GM10847 (cell line): Measurements from ENCODE around the gene MAP7D1.

Source experiments
- POLR2A ChIP-seq: IDR thresholded peaks from 2 replicates; pipeline ENCODE4 v1.6.1; 2011; ENCODE audit not compliant: insufficient read length; ENCODE audit errors: extremely low read depth

The MAP7D1 gene

DNA sequence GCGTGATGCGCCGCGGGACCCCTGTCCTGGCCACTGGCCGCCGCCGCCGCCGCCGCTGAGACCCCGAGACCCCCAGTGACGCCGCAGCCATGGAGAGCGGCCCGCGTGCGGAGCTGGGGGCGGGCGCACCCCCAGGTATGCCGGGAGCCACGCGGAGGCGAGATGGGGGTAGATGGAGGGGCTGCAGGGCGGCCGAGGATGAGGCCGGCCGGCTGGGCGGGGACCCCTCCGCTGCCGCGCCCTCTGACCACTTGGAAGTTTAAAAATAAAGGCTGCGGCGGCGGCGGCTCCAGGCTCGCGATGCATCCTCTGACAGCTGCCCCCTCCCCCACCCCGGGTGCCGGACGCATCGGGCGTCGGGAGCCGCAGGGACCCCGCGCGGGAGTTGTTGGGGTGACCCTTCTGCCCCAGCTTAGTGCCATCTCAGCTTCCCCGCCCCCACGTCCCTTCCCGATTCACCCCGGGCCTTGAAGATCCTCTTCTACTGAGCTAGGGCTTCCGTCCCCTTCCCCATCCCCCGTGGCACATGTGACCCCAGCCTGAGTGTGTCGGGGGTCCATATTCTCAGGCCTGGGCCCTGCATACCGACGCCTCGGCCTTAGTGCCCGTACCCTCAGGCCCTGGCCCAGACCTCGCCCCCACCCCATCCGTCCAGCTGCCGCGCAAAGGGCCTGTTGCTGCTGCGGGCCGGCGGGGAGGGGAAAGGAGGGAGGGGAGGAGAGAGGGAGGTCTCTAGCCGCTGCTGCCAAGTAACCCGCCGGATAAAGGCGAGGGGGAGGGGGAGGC lies 562 bp downstream of the MAP7D1 start:
- TF ChIP-seq POLR2A: no peak

DNA sequence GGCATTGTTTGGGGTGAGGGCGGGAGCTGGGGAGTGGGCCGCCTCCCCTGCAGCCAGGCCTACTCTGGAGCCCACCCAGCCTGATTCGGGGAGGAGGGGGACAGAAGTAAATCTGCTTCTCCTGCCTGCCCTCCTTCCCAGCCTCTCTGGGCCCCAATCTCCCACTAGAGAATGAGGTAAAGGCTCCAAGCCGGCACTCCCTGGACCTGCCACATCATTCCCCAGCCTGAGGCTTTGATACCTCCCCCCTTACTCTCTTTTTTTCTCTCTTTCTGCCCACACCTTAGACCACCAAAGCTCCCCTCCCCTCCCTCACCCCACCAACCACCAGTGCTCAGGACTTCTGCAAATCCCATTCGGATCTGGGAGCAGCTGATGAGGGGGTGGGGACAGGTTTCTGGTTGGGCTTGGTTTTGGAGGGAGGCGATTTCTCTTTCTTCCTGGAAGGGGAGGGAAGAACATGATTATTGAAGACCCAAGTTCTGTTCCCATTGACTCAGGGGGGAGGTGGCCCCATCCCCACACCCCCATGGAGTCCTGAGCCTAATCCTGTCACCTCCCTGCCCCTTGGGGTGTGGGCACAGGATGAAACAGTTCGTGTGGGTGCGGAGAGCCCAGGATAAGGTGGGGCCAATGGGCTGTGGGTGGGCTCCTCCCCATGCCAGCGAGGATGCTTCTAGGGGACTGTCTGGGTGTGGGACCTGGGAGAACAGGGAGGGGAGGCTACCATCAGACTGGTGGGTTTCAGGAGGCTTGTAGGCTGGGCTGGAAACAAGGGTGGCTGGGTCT lies 1.3 kb downstream of the MAP7D1 start:
- TF ChIP-seq POLR2A: no peak

DNA sequence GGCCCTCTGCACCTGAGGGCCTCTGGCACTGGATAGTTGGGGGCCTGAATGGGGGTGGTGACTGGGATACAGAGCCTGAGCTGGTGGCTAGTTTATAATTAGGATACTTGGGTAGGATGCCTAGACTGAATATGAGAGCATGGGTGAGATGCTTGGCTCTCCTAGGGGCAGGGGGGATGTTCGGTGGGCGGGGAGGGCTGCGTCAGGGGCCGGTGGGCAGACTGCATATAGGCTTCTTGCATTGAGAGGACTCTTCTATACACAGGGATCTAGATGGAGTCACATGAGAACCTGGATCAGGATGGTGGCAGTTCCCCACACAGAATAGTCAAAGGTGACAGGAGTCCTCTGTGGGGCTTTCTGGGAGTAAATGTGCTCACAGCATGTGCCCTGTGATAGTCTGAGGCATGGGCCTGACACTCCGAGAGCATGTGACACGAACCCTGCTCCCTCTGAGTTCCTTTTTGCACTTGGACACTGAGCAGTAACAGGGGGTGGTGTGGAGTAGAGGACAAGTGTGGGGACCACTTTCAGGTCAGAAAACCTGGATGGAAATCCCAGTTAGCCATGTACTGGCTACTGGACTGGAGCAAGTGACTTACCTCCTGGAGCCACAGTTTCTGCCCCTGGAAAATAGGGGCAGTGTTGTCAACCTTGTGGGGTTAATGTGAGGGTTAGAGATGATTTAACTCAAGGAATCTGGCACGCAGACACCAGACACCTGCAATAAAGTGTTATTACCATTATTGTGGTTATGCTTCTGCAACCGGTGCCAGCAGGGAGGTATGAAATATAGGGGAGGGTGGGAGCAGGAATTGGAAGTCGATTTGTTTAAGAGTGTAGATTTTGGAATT lies 2.2 kb downstream of the MAP7D1 start:
- no peak for TF ChIP-seq POLR2A

- TF ChIP-seq POLR2A: no peak
Measured at GRCh38 chr1:36159614-36160387, 3.8 kb downstream of the MAP7D1 start.

DNA sequence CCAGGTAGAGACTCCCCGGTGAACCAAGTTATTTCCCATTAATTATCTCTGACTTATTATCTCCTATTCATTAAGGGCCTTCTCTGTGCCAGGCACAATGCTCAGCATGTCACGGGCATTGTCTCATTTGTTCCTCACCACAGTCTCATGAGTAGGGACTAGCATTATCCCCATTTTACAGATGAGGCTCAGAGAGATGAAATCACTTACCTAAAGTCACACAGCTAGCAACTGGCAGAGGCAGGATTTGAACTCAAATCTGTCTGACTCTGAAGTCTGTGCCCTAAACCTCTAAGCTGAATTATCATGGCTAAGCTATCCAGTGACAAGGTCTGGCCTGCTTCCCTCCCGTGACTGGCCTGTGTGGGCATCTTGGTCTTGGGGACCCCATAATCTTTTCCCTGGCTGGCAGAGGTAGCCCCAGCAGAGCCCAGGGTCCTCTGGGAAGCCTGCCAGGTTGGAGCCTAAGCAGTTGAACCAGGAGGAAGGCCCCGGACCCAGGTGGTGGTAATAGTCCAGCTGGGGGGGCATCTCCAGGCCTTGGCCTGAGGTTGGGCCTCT lies 4.5 kb downstream of the MAP7D1 start:
- no peak for TF ChIP-seq POLR2A

GRCh38 chr1:36160949-36161485 lies 5.1 kb downstream of the MAP7D1 start:
- peak; percentile 56 for TF ChIP-seq POLR2A

DNA sequence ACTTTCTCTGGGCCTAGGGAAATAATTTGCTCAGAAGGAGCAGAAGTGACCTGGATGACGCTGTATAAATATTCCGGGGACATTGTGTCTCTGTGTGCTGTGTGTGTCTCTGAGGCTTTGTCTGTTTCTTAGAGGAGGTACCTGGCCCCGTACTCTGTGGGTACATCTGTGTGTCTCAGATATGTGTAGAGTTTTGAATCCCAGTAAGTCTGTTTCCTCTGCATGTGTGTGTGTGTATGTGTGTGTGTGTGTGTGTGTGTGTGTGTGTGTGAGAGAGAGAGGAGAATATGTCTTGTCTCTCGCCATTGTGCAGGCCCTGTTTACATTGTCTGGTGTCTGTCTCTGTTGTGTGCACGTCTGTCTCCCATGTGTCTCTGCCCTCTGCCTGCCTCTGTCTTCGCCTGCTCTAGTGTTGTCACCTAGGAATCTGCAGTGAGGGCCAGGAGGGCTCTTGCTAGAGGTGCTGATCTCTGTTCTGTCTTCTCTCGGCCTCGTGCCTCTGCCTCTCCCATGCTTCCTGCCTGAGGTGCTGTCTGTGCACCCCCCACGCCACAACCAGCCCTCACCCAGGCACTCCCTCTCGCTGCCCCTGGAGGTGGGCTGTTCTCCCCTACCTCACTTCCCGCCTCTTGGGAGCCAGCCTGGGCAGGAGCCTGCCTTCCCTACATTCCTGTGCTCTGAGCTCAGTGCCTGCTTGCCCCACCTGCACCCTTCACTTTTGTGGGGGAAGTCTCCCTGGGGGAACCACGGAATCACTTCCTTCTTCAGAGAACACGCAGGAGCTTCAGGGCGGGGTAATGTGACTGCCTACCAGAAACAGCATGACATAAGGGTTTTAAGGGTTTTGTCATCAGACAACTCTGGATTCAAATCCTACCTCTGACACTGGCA lies 5.9 kb downstream of the MAP7D1 start:
- TF ChIP-seq POLR2A: no peak

GRCh38 chr1:36162680-36163239 lies 6.8 kb downstream of the MAP7D1 start:
- TF ChIP-seq POLR2A: no peak

GRCh38 chr1:36163426-36163825 lies 7.5 kb downstream of the MAP7D1 start:
- no peak for TF ChIP-seq POLR2A

DNA sequence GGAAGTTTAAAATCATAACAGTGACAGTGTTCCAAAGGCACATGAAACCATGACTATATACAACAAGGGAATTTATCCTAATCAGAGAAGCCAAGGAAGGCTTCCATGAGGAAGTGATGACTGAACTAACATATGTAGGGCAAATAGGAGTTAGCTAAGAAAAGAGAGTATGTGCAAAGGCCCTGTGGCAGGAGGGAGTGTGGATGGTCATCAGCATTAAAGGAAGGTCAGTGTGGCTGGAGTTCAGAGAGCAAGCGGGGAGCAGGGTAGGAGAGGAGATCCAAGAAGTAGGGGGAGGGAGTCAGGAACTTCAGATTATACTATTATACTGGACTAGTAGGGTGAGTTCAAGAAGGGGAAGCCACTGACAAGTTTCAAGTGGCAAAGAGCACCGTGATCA lies 8.4 kb downstream of the MAP7D1 start:
- TF ChIP-seq POLR2A: no peak

- no peak for TF ChIP-seq POLR2A
Measured at GRCh38 chr1:36165145-36165544, 9.2 kb downstream of the MAP7D1 start.

- TF ChIP-seq POLR2A: no peak
Measured at GRCh38 chr1:36166136-36166535, 10.2 kb downstream of the MAP7D1 start.

GRCh38 chr1:36166938-36167905 lies 11.3 kb downstream of the MAP7D1 start:
- TF ChIP-seq POLR2A: no peak
